ENCODE results near the gene GNL1. TPM values are rescaled to one million over a fixed set of nuclear protein-coding genes. Genes with fewer than 3 reads are reported as not detected.
A peak's percentile ranks its signal among the peaks of the same experiment; 100 is the strongest.

The GNL1 gene, protein sequence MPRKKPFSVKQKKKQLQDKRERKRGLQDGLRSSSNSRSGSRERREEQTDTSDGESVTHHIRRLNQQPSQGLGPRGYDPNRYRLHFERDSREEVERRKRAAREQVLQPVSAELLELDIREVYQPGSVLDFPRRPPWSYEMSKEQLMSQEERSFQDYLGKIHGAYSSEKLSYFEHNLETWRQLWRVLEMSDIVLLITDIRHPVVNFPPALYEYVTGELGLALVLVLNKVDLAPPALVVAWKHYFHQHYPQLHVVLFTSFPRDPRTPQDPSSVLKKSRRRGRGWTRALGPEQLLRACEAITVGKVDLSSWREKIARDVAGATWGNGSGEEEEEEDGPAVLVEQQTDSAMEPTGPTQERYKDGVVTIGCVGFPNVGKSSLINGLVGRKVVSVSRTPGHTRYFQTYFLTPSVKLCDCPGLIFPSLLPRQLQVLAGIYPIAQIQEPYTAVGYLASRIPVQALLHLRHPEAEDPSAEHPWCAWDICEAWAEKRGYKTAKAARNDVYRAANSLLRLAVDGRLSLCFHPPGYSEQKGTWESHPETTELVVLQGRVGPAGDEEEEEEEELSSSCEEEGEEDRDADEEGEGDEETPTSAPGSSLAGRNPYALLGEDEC
- total RNA-seq (2013; cell fraction: nucleolus; rRNA removed), result 35.1 and 45.9 TPM in 2 replicates
- total RNA-seq (2014; rRNA removed) (45.4 and 50.2 TPM in 2 replicates), total RNA-seq (2014; rRNA removed; fragmentation: Illumina TruSeq; extraction: Trizol) (30.6 and 30.7 TPM in 2 replicates), total RNA-seq (2021) (59.3 and 61.2 TPM in 2 replicates), polyA plus RNA-seq (2011; rRNA removed) (45.1 and 51.4 TPM in 2 replicates), polyA plus RNA-seq (2014; fragmentation: Illumina TruSeq; extraction: Trizol) (38.7 and 40.2 TPM in 2 replicates), polyA plus RNA-seq (2014; fragmentation: Nextera tagmentation; extraction: Ambion mirVana) (1 to 10 TPM in 1 of 2 experiments, under 1 TPM in 1; 0.18 to 1.4 TPM), polyA plus RNA-seq (2014; rRNA removed) (40.7 and 45.3 TPM in 2 replicates), polyA plus RNA-seq (2016; fragmentation: Nextera tagmentation; extraction: Ambion mirVana) (10 to 100 TPM; 50.6 to 64.5 TPM), polyA minus RNA-seq (2011; rRNA and poly(A)+ RNA removed) (29.0 and 43.8 TPM in 2 replicates), Bru-seq, nascent RNA (percentile 91 among the genes with signal in this experiment), BruChase-seq, experiment 1, labeled RNA remaining after a 6-hour chase (percentile 96 among the genes with signal in this experiment), BruChase-seq, experiment 2, labeled RNA remaining after a 2-hour chase (percentile 94 among the genes with signal in this experiment)
- 16.8 TPM for polyA plus RNA-seq (2011; ENCODE audit: low read depth)
- polyA plus RNA-seq (2011; cell fraction: cytosol; rRNA removed), result 51.4 and 60.2 TPM in 2 replicates
- polyA plus RNA-seq (2011; cell fraction: nucleus; rRNA removed), result 56.1 and 63.3 TPM in 2 replicates
- 40.1 and 45.6 TPM in 2 replicates for polyA plus RNA-seq (2012)
- 16.2 and 17.4 TPM in 2 replicates for polyA minus RNA-seq (2011; cell fraction: cytosol; rRNA and poly(A)+ RNA removed)
- polyA minus RNA-seq (2011; cell fraction: nucleus; rRNA and poly(A)+ RNA removed), result 8.5 and 11.2 TPM in 2 replicates
- long read RNA-seq, experiment 1, full-length matches to known transcripts, result 34 of 44 reads
- long read RNA-seq, experiment 1, partial matches to known transcripts, result 6 of 44 reads
- long read RNA-seq, experiment 1, other reads (novel, unspliced or antisense), result 4 of 44 reads
- long read RNA-seq, experiment 2, full-length matches to known transcripts, result 18 of 25 reads
- long read RNA-seq, experiment 2, partial matches to known transcripts, result 4 of 25 reads
- long read RNA-seq, experiment 2, other reads (novel, unspliced or antisense), result 3 of 25 reads

GRCh38 chr6:30556066-30556905 lies at the start of gene GNL1:
Gene GNL1 (minus strand): TSS chr6:30556489. CDS start chr6:30556203, 286 bp downstream.
- POLR2A ChIA-PET, result interaction anchor here (0.6 to 3.3 kb wide), 8 partner anchors 9 to 161 kb away, joined by 4 to 25 read pairs (median 6); partner anchors contain the start of genes ABCF1, MDC1 and MRPS18B
- Histone ChIP-seq H3K4me1 (ENCODE audit: control insufficient read depth, insufficient read depth, low read length) (peaks cover 8% of the 10 kb centered on the region; the same call in 1 of the 2 replicates), H3K27ac (ENCODE audit: control insufficient read depth, insufficient read depth) (peak within 1 kb of the TSS; percentile 93), H3K36me3 (ENCODE audit: control insufficient read depth in 2 of 2, insufficient read depth in 2 of 2, low read length in 1 of 2) (peaks cover 7 to 9% of the 10 kb centered on the region in 2 experiments; a peak in 3 of 4 replicates), H3K4me2 (ENCODE audit: control insufficient read depth, insufficient read depth) (peak within 1 kb of the TSS; percentile 92), H2AFZ (ENCODE audit: control insufficient read depth, low read depth, low read length) (peak within 1 kb of the TSS; percentile 95), H3K9ac (ENCODE audit: control insufficient read depth, insufficient read depth, low read length) (peak within 1 kb of the TSS; percentile 95), H4K20me1 (ENCODE audit: control insufficient read depth, insufficient read depth) (no peaks in the 10 kb centered on the region), H3K27me3 (replicated peaks in 1 of 2; ENCODE audit: control insufficient read depth in 2 of 2, insufficient read depth in 2 of 2, low read length in 1 of 2) (no peaks in the 10 kb centered on the region), H3K79me2 (ENCODE audit: control insufficient read depth, insufficient read depth, low read length) (peaks cover 27% of the 10 kb centered on the region), H3K9me3 (replicated peaks; ENCODE audit: control insufficient read depth, insufficient read depth, low read length) (no peaks in the 10 kb centered on the region), H3K4me3 (peak within 1 kb of the TSS; percentile 86)
- intact Hi-C loops (cut with micrococcal nuclease; ENCODE audit: unreplicated experiment), result loop anchor here (2.0 to 10.0 kb wide), 4 partner anchors 15 to 231 kb away; partner anchors contain the start of genes ABCF1, MRPS18B, PPP1R10 and RPP21
- CTCF ChIA-PET, result interaction anchor here (0.7 to 9.7 kb wide), 7 partner anchors 9 to 358 kb away, joined by 3 to 121 read pairs (median 3); partner anchors contain the start of genes ABCF1 and VARS2
- in situ Hi-C loops (cut with MboI), result no loop called here
- peak; percentile 79 for DNase-seq (ENCODE audit: low read depth, low spot score)
- SMC1A ChIA-PET (ENCODE audit: uncharacterized antibody, unreplicated experiment), result interaction anchor here (1.3 to 2.8 kb wide), 3 partner anchors 11 to 59 kb away, joined by 4 to 16 read pairs (median 13); no protein-coding TSS in a partner anchor
- BruUV-seq (replicated peaks), result no TSS peak
- WGBS (ENCODE audit: insufficient coverage, insufficient replicate concordance, low lambda C conversion rate, missing lambda C conversion rate), result 2% methylated on average over 66 of the region's 71 CpGs
- ATAC-seq, result peak; percentile 94
- no peak for FAIRE-seq
- RAD21 ChIA-PET (ENCODE audit: unreplicated experiment), result interaction anchor here (1.0 to 2.5 kb wide), 7 partner anchors 11 to 161 kb away, joined by 3 to 9 read pairs (median 4); partner anchors contain the start of genes ABCF1, DHX16 and MDC1
- TF ChIP-seq BCL3 (IDR thresholded peaks at IDR 0.05; ENCODE audit: borderline replicate concordance, insufficient read depth, low read depth, low read length, poor library complexity, severe bottlenecking) (no peak), BCL11A (IDR thresholded peaks at IDR 0.05; ENCODE audit: low read depth, low read length) (peak; percentile 10; the same call in 1 of the 2 replicates), BRCA1 (IDR thresholded peaks at IDR 0.05; ENCODE audit: low read depth, low read length) (no peak), RELB (IDR thresholded peaks at IDR 0.05; ENCODE audit: low read depth) (no peak), RCOR1 (conservative IDR thresholded peaks at IDR 0.05; ENCODE audit: low read depth, low read length) (no peak), IKZF1 (conservative IDR thresholded peaks at IDR 0.05) (peak; percentile 51), IRF5 (IDR thresholded peaks at IDR 0.05; ENCODE audit: borderline replicate concordance) (no peak), SMC3 (IDR thresholded peaks at IDR 0.05; ENCODE audit: borderline replicate concordance, low read length) (no peak), ZNF207 (IDR thresholded peaks at IDR 0.05; ENCODE audit: borderline replicate concordance) (0 out of 2 replicates have a peak, but pooled peaks have one; percentile 28)

Data from GM12878 (cell line).